Fibroblast of lung (primary cell): Measurements from ENCODE around the gene SCN7A.

ENCODE experiments used
- EZH2 ChIP-seq: IDR thresholded peaks from 2 replicates; pipeline ENCODE4 v1.5.1; 2012; ENCODE audit warnings: low read length, control low read depth, mild to moderate bottlenecking; ENCODE audit errors: missing control alignments
- TF ChIP-seq, protein P1 (sequence below), 2 donors: IDR thresholded peaks in 1 of 2; conservative IDR thresholded peaks in 1 of 2; 1 replicate in 1 of 2; 2 replicates in 1 of 2; pipeline ENCODE4 v1.5.1; 2011 to 2012; ENCODE audit warnings: low read length in 2 of 2, control low read depth in 1 of 2, inconsistent platforms in 1 of 2, low read depth in 1 of 2, mild to moderate bottlenecking in 1 of 2

DNA sequence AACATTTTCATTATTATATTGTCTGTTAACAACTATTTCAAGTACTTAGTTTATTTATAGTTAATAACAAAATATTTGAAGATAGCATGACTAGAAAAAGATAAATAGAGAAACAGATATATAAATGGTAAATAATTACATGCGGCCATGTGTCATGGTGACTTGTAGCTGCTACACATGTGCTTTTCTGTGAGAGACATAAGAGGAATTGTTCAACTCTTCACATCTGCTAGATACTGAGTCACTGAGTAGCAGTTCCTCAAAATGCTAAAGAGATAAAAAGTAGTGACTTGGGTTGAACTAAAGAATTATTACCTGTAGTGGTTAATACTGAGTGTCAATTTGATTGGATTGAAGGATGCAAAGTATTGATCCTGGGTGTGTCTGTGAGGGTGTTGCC lies 80.8 kb downstream of the SCN7A start:
- TF ChIP-seq, protein P1, sequence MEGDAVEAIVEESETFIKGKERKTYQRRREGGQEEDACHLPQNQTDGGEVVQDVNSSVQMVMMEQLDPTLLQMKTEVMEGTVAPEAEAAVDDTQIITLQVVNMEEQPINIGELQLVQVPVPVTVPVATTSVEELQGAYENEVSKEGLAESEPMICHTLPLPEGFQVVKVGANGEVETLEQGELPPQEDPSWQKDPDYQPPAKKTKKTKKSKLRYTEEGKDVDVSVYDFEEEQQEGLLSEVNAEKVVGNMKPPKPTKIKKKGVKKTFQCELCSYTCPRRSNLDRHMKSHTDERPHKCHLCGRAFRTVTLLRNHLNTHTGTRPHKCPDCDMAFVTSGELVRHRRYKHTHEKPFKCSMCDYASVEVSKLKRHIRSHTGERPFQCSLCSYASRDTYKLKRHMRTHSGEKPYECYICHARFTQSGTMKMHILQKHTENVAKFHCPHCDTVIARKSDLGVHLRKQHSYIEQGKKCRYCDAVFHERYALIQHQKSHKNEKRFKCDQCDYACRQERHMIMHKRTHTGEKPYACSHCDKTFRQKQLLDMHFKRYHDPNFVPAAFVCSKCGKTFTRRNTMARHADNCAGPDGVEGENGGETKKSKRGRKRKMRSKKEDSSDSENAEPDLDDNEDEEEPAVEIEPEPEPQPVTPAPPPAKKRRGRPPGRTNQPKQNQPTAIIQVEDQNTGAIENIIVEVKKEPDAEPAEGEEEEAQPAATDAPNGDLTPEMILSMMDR (conservative IDR thresholded peaks at IDR 0.05 in 1 of 2, IDR thresholded peaks at IDR 0.05 in 1 of 2; ENCODE audit: low read depth in 1 of 2, low read length in 2 of 2), result no peak
- TF ChIP-seq EZH2, result no peak
